ENCODE data around the gene RPL15. TPM values are rescaled to one million over a fixed set of nuclear protein-coding genes. Genes with fewer than 3 reads are reported as not detected.

RPL15 gene
- total RNA-seq, 1 donor from 2014 or later: 878 TPM

DNA sequence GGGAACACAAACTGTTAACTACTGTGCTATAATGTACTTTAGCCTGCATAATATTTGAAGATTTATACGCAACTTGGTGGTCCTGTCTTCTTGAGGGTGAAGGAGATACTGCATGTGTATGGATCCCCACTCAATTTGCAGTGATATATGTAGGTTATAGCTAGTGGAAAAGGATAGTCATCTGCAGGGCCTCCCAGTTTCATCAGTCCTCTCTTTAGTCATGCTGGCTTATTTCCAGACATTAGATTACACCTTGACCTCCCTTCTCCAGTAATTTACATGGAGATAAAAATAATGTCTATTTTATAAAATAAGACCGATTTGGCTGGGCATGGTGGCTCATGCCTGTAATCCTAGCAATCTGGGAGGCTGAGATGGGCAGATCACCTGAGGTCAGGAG is 31.8 kb downstream of the RPL15 start:
- intact Hi-C loops (cut with DNase I): no loop called here
- no peak for DNase-seq
- ATAC-seq (ENCODE audit: poor library complexity): no peak

DNA sequence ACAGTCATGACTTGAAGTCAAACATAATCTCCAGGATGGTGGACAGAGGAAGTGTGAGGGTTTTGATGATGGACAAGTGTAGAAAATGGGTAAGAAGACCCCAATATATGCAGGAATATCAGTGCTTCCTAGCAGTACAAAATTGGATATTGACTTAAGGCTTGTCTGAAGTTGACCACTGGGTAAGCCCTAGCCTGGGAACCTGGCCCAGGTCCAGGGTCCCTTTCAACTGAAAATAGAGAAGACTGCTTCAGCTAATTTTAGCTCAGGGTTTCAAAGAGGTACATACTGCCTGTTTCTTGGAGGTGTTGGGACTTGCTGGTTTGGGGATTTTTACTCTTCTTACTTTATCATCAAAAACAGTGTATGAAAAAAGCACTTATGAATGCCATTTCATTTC is 32.9 kb downstream of the RPL15 start:
- intact Hi-C loops (cut with DNase I): no loop called here
- DNase-seq (peak; percentile 73), ATAC-seq (ENCODE audit: poor library complexity) (no peak)

DNA sequence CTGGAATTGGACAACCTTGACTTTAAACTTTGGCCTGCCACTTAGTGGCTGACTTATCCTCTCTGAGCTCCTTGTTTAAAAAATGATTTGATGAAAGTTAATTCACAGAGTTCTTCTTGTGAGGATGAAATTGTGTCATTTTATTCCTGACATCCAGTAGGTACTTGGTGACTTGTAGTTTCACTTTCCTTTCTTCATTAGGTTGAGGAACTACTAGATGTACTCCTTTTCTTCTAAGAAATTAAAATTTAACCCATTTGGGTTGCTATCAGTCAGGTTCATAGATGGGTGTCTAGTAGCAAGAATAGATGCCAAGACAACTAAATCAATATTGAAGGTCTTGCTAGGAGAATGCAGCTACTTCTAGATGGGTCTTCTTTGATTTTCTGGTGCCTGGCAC is 33.4 kb downstream of the RPL15 start:
- intact Hi-C loops (cut with DNase I): no loop called here
- ATAC-seq (ENCODE audit: poor library complexity) (no peak), DNase-seq (no peak)

DNA sequence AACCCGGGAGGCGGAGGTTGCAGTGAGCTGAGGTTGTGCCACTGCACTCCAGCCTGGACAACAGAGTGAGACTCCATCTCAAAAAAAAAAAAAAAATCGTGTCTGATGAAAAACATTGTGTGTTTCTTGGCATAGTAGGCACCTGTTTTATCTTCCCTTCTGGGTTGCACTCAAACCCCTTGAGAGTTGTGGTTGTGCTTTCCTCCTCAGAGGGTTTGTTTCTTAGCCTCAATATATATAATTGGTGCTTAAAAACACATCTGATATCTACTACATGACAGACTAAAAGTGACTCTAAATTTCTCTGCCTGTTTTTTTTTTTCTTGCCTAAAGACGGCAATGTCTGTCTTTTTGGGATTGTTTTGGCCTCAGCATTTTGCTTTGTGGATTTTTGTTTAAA is 35.7 kb downstream of the RPL15 start:
- intact Hi-C loops (cut with DNase I): no loop called here
- ATAC-seq (ENCODE audit: poor library complexity): no peak
- DNase-seq: no peak

DNA sequence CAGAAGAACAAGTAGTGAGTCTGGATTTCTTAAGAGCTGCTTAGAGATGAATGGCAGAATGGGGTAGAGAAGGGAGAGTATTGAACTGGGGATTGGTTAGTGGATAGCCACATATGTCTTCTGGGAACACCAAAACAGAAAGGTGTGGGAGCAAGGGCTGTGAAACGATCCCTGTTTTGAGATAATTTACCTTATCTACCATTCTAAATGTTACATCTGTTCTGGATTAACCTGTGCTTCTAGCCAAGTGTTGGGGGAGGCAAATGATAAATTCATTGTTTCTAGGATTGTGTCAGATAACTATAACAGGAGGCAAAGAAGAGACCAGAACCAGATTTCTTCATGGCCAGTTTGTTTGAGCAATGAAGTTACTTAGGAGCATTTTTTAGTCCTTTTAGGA is 36.6 kb downstream of the RPL15 start:
- ATAC-seq (ENCODE audit: poor library complexity): no peak
- no peak for DNase-seq
- intact Hi-C loops (cut with DNase I): no loop called here

DNA sequence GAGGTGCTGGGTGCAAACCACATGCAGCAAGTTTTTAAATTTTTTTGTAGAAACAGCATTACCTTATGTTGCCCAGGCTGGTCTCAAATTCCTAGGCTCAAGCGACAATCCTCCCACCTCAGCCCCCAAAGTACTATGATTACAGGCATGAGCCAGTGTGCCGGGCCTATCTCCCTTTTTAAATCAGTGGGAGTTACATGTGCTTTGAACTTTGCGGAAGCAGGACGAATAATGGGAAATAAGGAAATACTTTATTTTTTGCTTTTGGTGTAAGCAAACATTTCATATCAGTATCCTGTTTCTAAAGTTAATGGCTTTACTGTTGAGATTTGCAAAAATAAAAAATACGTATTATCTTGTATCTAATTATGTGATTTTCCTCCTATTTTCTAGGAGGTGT is 37.2 kb downstream of the RPL15 start:
- ATAC-seq (ENCODE audit: poor library complexity) (no peak), DNase-seq (no peak)
- intact Hi-C loops (cut with DNase I): no loop called here

DNA sequence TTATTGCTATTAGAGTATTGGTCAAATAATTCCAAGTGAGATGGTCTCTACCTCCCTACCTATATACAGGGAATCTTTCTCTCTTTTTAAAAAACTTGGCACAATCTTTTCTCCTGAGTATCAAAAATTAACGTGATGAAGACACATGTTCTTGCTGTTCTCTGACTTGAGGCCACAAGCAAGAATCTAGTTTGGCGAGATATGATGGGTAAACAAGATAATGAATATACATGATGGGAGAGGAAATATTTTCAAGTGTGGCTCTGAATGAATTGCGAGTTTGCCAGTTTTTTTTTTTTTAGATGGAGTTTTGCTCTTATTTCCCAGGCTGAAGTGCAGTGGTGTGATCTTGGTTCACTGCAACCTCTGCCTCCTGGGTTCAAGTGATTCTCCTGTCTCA is 39.8 kb downstream of the RPL15 start:
- intact Hi-C loops (cut with DNase I): no loop called here
- ATAC-seq (ENCODE audit: poor library complexity) (no peak), DNase-seq (no peak)

DNA sequence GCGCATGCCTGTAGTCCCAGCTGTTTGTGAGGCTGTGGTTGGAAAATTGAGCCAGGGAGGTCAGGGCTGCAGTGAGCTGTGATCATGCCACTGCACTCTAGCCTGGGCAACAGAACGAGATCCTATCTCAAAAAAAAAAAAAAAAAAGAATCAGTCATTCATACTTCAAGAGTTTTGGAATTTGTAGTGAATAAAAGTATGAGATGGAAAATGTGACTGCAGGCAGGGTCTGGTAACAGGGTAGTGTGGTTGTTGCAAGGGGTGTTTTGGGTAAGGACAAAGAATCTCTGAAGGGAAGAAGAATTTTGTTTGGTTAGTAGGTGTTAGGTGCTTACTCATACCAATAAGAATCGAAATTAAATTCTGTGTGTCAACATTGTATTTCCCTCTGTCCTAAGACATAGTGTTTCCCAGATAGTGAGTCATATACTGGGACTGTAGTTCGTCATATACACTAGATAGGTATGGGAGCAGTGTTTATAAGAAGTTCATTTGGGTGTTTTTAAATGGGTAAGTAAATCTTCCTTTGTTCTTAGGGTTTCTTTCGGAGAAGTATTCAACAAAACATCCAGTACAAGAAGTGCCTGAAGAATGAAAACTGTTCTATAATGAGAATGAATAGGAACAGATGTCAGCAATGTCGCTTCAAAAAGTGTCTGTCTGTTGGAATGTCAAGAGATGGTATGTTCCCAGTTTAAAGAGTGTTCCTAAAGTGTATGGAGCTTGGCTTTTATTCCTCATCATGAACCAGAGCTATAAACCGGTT is 42.4 kb downstream of the RPL15 start:
- ATAC-seq (ENCODE audit: poor library complexity): peak; percentile 40
- intact Hi-C loops (cut with DNase I): no loop called here
- no peak for DNase-seq

DNA sequence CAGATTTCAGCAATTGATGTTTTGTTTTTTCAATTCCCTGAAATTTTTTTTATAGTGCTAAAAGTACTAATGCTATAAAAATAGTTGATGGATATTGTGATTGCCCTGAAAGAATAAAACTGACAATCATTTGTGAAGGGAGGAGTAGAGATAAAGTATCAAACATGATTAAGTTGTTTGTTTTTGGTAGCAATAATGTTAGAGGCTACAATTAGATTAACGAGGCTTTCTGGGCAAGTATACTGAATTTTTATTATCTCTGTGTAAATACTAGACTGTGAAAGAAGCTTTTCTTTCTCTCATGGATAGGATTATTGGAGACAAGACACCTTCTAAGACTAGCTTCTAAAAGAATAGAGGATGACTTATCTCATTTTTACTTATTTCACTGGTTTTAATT is 43.7 kb downstream of the RPL15 start:
- DNase-seq (no peak), ATAC-seq (ENCODE audit: poor library complexity) (no peak)
- intact Hi-C loops (cut with DNase I): no loop called here

DNA sequence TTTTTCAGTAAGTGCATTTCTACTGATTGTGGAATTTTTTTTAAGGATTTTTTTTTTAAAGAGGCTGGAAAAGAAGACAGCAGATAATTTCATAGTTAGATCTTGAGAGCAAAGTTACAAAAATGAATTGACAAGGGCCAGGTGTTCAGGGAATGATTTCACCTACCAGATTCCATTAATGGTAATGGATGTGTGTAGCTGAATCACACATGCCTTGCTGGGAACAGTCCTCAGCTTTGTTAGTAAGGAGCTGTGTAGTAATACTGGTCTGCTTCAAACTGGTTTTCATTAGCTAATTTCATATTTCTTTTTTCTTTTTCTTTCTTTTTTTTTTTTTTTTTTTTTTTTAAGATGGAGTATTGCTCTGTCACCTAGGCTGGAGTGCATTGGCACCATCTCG is 44.1 kb downstream of the RPL15 start:
- ATAC-seq (ENCODE audit: poor library complexity) (no peak), DNase-seq (no peak)

DNA sequence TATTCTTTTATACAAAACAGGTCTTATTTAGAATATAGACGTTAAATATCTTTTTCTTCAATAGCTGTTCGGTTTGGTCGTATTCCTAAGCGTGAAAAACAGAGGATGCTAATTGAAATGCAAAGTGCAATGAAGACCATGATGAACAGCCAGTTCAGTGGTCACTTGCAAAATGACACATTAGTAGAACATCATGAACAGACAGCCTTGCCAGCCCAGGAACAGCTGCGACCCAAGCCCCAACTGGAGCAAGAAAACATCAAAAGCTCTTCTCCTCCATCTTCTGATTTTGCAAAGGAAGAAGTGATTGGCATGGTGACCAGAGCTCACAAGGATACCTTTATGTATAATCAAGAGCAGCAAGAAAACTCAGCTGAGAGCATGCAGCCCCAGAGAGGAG is 45.0 kb downstream of the RPL15 start:
- DNase-seq: no peak
- intact Hi-C loops (cut with DNase I): no loop called here
- ATAC-seq (ENCODE audit: poor library complexity): no peak

More for the DNA sequence above, 44.1 kb downstream of the RPL15 start:
- intact Hi-C loops (cut with DNase I): no loop called here

DNA sequence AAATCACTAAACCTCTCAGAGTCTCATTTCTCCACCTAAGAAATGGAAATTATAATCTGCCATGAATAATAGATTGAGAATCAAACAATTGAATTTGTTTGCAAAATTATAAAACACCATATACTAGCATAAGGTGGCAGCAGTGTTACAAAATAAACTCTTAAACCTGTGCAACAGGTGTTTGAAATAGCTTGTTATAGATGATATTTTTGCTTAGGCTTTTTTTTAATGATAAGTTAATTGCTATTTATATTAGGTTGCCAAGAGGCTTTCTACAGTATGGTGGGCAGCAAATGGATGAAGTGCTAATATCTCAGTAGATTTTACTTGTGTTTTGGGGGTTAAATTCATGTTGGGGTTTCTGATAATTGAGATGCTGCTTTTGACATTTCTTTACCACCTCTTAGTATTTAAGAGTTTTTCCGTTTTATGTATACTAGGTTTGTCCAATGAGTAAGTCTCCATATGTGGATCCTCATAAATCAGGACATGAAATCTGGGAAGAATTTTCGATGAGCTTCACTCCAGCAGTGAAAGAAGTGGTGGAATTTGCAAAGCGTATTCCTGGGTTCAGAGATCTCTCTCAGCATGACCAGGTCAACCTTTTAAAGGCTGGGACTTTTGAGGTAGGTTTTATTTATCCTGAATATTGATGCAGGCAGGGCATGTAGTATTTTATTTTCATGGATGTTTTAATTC is 47.8 kb downstream of the RPL15 start:
- intact Hi-C loops (cut with DNase I): no loop called here
- ATAC-seq (ENCODE audit: poor library complexity) (no peak), DNase-seq (no peak)

DNA sequence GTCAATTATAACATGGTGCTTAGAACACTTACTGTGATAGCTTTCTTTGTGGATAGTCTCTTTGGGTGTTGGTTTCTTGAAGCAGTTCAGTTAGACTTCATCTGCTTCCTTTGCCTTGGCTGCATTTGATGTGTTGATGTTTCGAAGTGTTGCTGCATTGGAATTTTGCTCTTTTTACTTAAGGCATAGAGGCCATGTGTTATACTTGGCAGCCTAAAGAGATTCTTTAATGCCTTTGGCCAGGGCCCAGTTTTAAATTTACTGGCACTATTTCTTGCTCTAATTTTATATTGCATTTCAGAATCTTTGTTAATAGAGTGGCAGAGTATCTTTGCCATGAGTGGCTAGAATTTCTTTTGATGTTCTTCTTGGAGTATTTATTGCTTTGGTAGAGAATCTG is 49.4 kb downstream of the RPL15 start:
- intact Hi-C loops (cut with DNase I): no loop called here
- ATAC-seq (ENCODE audit: poor library complexity) (no peak), DNase-seq (no peak)

DNA sequence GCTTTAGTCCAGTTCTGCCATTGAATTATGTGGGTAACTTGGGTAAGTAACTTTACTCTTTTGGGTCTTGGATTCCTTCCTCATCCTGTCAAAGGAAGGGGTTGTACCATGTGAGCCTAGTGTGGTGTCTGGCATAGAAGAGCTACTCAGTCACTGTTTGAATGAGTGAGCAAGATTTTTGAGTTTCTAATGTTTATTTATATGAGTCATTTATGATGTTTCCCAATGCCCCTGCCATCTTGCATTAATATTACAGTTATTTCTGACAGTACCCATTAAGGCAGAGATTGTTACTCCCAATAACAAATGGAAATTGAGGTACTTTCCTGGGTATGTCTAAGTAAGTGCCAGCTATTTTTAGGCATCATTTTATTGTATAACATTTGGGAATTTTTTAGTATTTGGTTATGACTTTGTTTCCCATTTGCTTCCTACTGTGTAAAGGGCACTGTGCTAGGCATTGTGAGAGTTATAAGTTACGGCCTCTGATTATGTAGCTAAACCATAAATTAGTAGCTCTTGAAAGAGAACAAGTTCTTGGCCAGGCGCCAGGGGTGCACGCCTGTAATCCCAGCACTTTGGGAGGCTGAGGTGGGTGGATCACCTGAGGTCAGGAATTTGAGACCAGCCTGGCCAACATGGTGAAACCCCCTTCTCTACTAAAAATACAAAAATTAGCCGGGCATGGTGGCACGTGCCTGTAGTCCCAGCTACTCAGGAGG is 51.7 kb downstream of the RPL15 start:
- intact Hi-C loops (cut with DNase I): no loop called here
- DNase-seq (no peak), ATAC-seq (ENCODE audit: poor library complexity) (peak; percentile 19)

DNA sequence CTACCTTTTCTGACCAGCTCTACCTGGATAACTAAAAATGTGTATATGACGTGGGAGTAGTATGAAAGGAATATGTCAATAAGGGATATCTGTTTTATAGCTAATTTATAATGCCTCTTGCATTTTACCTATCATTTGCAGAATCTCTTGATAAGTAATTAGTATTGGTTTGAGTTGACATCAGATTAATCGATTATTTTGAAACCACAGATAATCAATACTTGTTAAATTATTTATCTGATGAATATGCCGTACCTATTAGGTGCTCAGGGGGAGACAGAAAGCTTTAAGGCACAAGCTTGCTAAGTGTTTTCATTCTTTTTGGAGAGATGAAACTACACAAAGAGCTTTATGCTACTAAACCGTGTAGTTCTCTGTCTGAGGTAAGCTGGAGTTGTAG is 52.5 kb downstream of the RPL15 start:
- no peak for DNase-seq
- ATAC-seq (ENCODE audit: poor library complexity): no peak
- intact Hi-C loops (cut with DNase I): no loop called here

Other genes with a start within 250 kb of the RPL15 start
- 69.9 TPM for gene UBE2E1, start 111.2 kb upstream of the RPL15 start, total RNA-seq
- gene NKIRAS1, start 142 bp upstream of the RPL15 start, total RNA-seq: 21.2 TPM
- 47.1 TPM for gene NR1D2, start 28.2 kb downstream of the RPL15 start, total RNA-seq